Testis (tissue), 2 donors: ENCODE measurements around the gene ERO1B.

Experiments used
- CTCF ChIP-seq, 3 experiments: fragments of 450-650 bp in 2 of 3; fragments of 200-600 bp in 1 of 3; sonication (generic) in 1 of 3; IDR thresholded peaks; one replicate each; pipeline ENCODE4 v1.5.1; 2016 to 2019; ENCODE audit warnings: antibody characterized with exemption in 3 of 3, mild to moderate bottlenecking in 2 of 3, moderate library complexity in 1 of 3
- POLR2A ChIP-seq: fragments of 450-650 bp; IDR thresholded peaks from one replicate; pipeline ENCODE4 v1.6.1; 2017; ENCODE audit warnings: antibody characterized with exemption, mild to moderate bottlenecking, moderate library complexity

DNA sequence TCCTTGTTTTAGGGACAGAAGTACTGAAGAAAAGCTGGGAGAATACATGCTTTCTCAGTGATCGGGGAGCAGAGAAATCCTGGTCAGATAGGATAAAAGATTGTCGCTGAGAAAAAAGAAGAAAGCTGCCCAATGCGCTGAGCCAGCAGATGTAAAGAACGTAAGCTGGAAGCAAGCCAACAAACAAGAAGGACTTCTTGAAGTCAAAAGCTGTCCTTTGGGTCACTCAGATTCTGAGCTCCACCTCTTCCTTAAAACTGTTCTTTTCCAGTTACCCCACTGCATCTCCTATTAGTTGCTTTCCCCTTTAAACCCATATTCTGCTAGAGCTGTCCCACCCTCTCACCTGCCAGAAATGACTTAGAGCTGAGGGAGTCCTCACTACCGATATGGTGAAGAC lies 74.6 kb downstream of the ERO1B start:
- no peak for TF ChIP-seq CTCF (IDR thresholded peaks at IDR 0.05)
- TF ChIP-seq POLR2A = no peak
